Measurements from ENCODE around the gene GRID2. TPM values are rescaled to one million over a fixed set of nuclear protein-coding genes. Genes with fewer than 3 reads are reported as not detected.
A peak's percentile ranks its signal among the peaks of the same experiment; 100 is the strongest.

GRID2 gene
- total RNA-seq, 2 experiments from 2014 or later: not detected

- CTCF ChIA-PET: no interaction called here
- intact Hi-C loops (cut with micrococcal nuclease): no loop called here
- H3K4me3 Mint-ChIP-seq: no peak overlapping the region
- no peak overlapping the region for H3K27ac Mint-ChIP-seq
- no peaks in the 10 kb centered on the region for H3K36me3 Mint-ChIP-seq (ENCODE audit: low read depth)
- no peaks in the 10 kb centered on the region for H3K4me1 Mint-ChIP-seq (ENCODE audit: low read depth)
- H3K9me3 Mint-ChIP-seq: no peaks in the 10 kb centered on the region
- no peak for DNase-seq
- H3K27me3 Mint-ChIP-seq (ENCODE audit: low read depth): no peaks in the 10 kb centered on the region
Measured at GRCh38 chr4:93746031-93746430, 1442.3 kb downstream of the GRID2 start.

- intact Hi-C loops (cut with micrococcal nuclease): no loop called here
Measured at GRCh38 chr4:93747220-93747619, 1443.5 kb downstream of the GRID2 start.

GRCh38 chr4:93748373-93749291 lies 1444.9 kb downstream of the GRID2 start:
- CTCF ChIA-PET: no interaction called here
- intact Hi-C loops (cut with micrococcal nuclease): no loop called here
- Mint-ChIP-seq H3K36me3 (ENCODE audit: low read depth) (no peaks in the 10 kb centered on the region), H3K27me3 (ENCODE audit: low read depth) (no peaks in the 10 kb centered on the region), H3K4me1 (ENCODE audit: low read depth) (no peaks in the 10 kb centered on the region), H3K4me3 (no peak overlapping the region), H3K9me3 (no peaks in the 10 kb centered on the region), H3K27ac (no peak overlapping the region)
- no peak for DNase-seq

More at GRCh38 chr4:93747220-93747619, 1443.5 kb downstream of the GRID2 start:
- CTCF ChIA-PET: no interaction called here
- H3K36me3 Mint-ChIP-seq (ENCODE audit: low read depth): no peaks in the 10 kb centered on the region
- no peak for DNase-seq
- no peaks in the 10 kb centered on the region for H3K27me3 Mint-ChIP-seq (ENCODE audit: low read depth)
- H3K4me3 Mint-ChIP-seq: no peak overlapping the region
- H3K4me1 Mint-ChIP-seq (ENCODE audit: low read depth): no peaks in the 10 kb centered on the region
- H3K27ac Mint-ChIP-seq: no peak overlapping the region
- H3K9me3 Mint-ChIP-seq: no peaks in the 10 kb centered on the region

GRCh38 chr4:93749292-93749761 lies 1445.6 kb downstream of the GRID2 start:
- no peak for DNase-seq
- Mint-ChIP-seq H3K36me3 (ENCODE audit: low read depth) (no peaks in the 10 kb centered on the region), H3K27ac (no peak overlapping the region), H3K27me3 (ENCODE audit: low read depth) (no peaks in the 10 kb centered on the region), H3K4me3 (no peak overlapping the region), H3K4me1 (ENCODE audit: low read depth) (no peaks in the 10 kb centered on the region), H3K9me3 (no peaks in the 10 kb centered on the region)
- CTCF ChIA-PET: no interaction called here
- intact Hi-C loops (cut with micrococcal nuclease): no loop called here

- Mint-ChIP-seq H3K9me3 (no peaks in the 10 kb centered on the region), H3K27ac (no peak overlapping the region), H3K27me3 (ENCODE audit: low read depth) (no peaks in the 10 kb centered on the region), H3K36me3 (ENCODE audit: low read depth) (no peaks in the 10 kb centered on the region), H3K4me1 (ENCODE audit: low read depth) (no peaks in the 10 kb centered on the region), H3K4me3 (no peak overlapping the region)
- intact Hi-C loops (cut with micrococcal nuclease): no loop called here
- CTCF ChIA-PET: interaction anchor here (0.6 kb wide), 1 partner anchor 11 kb away, joined by 4 read pairs; no protein-coding TSS in a partner anchor
- DNase-seq: no peak
Measured at GRCh38 chr4:93751411-93751810, 1447.6 kb downstream of the GRID2 start.

GRCh38 chr4:93756101-93756500 lies 1452.3 kb downstream of the GRID2 start:
- no peak for DNase-seq
- Mint-ChIP-seq H3K9me3 (no peaks in the 10 kb centered on the region), H3K4me1 (ENCODE audit: low read depth) (no peaks in the 10 kb centered on the region), H3K36me3 (ENCODE audit: low read depth) (no peaks in the 10 kb centered on the region), H3K4me3 (no peak overlapping the region), H3K27ac (no peak overlapping the region), H3K27me3 (ENCODE audit: low read depth) (no peaks in the 10 kb centered on the region)
- CTCF ChIA-PET: no interaction called here
- intact Hi-C loops (cut with micrococcal nuclease): no loop called here

- CTCF ChIA-PET: no interaction called here
- Mint-ChIP-seq H3K27ac (no peak overlapping the region), H3K9me3 (no peaks in the 10 kb centered on the region), H3K36me3 (ENCODE audit: low read depth) (no peaks in the 10 kb centered on the region), H3K4me1 (ENCODE audit: low read depth) (no peaks in the 10 kb centered on the region), H3K27me3 (ENCODE audit: low read depth) (peaks cover 3% of the 10 kb centered on the region), H3K4me3 (no peak overlapping the region)
- no peak for DNase-seq
- intact Hi-C loops (cut with micrococcal nuclease): no loop called here
Measured at GRCh38 chr4:93759506-93759905, 1455.7 kb downstream of the GRID2 start.

GRCh38 chr4:93760284-93760683 lies 1456.5 kb downstream of the GRID2 start:
- Mint-ChIP-seq H3K4me1 (ENCODE audit: low read depth) (no peaks in the 10 kb centered on the region), H3K27ac (no peak overlapping the region), H3K4me3 (no peak overlapping the region), H3K27me3 (ENCODE audit: low read depth) (peaks cover 5% of the 10 kb centered on the region), H3K36me3 (ENCODE audit: low read depth) (no peaks in the 10 kb centered on the region), H3K9me3 (no peaks in the 10 kb centered on the region)
- intact Hi-C loops (cut with micrococcal nuclease): no loop called here
- DNase-seq: no peak
- CTCF ChIA-PET: no interaction called here

- no peak overlapping the region for H3K27ac Mint-ChIP-seq
- intact Hi-C loops (cut with micrococcal nuclease): no loop called here
- no peaks in the 10 kb centered on the region for H3K4me1 Mint-ChIP-seq (ENCODE audit: low read depth)
- no peak for DNase-seq
- no peak overlapping the region for H3K4me3 Mint-ChIP-seq
- H3K36me3 Mint-ChIP-seq (ENCODE audit: low read depth): no peaks in the 10 kb centered on the region
- CTCF ChIA-PET: no interaction called here
- no peaks in the 10 kb centered on the region for H3K9me3 Mint-ChIP-seq
- peaks cover 5% of the 10 kb centered on the region for H3K27me3 Mint-ChIP-seq (ENCODE audit: low read depth)
Measured at GRCh38 chr4:93761286-93761685, 1457.5 kb downstream of the GRID2 start.

- CTCF ChIA-PET: interaction anchor here (0.8 kb wide), 1 partner anchor 9 kb away, joined by 3 read pairs; no protein-coding TSS in a partner anchor
- peaks cover 5% of the 10 kb centered on the region for H3K27me3 Mint-ChIP-seq (ENCODE audit: low read depth)
- DNase-seq: peak; percentile 28
- no peak overlapping the region for H3K4me3 Mint-ChIP-seq
- no peak overlapping the region for H3K27ac Mint-ChIP-seq
- no peaks in the 10 kb centered on the region for H3K9me3 Mint-ChIP-seq
- H3K36me3 Mint-ChIP-seq (ENCODE audit: low read depth): no peaks in the 10 kb centered on the region
- H3K4me1 Mint-ChIP-seq (ENCODE audit: low read depth): no peaks in the 10 kb centered on the region
- intact Hi-C loops (cut with micrococcal nuclease): no loop called here
Measured at GRCh38 chr4:93764639-93765246, 1461.0 kb downstream of the GRID2 start.

- CTCF ChIA-PET: interaction anchor here (0.5 kb wide), 1 partner anchor 1371 kb away, joined by 4 read pairs; no protein-coding TSS in a partner anchor
- Mint-ChIP-seq H3K9me3 (no peaks in the 10 kb centered on the region), H3K4me1 (ENCODE audit: low read depth) (no peaks in the 10 kb centered on the region), H3K4me3 (no peak overlapping the region), H3K27me3 (ENCODE audit: low read depth) (peaks cover 4% of the 10 kb centered on the region), H3K36me3 (ENCODE audit: low read depth) (no peaks in the 10 kb centered on the region), H3K27ac (no peak overlapping the region)
- DNase-seq: no peak
- intact Hi-C loops (cut with micrococcal nuclease): no loop called here
Measured at GRCh38 chr4:93767917-93768316, 1464.2 kb downstream of the GRID2 start.

- Mint-ChIP-seq H3K36me3 (ENCODE audit: low read depth) (no peaks in the 10 kb centered on the region), H3K9me3 (no peaks in the 10 kb centered on the region), H3K4me3 (no peak overlapping the region), H3K4me1 (ENCODE audit: low read depth) (no peaks in the 10 kb centered on the region), H3K27ac (no peak overlapping the region), H3K27me3 (ENCODE audit: low read depth) (no peaks in the 10 kb centered on the region)
- intact Hi-C loops (cut with micrococcal nuclease): no loop called here
- DNase-seq: no peak
- CTCF ChIA-PET: interaction anchor here (1.2 kb wide), 1 partner anchor 21 kb away, joined by 4 read pairs; no protein-coding TSS in a partner anchor
Measured at GRCh38 chr4:93770201-93770600, 1466.4 kb downstream of the GRID2 start.
